Ovary (tissue), 3 donors: Measurements from ENCODE around the gene ACVR1C.

Experiments used
- CTCF ChIP-seq, 3 donors: fragments of 450-650 bp in 2 of 3; fragments of 200-600 bp in 1 of 3; IDR thresholded peaks; one replicate each; pipeline versions ENCODE4 v1.5.1 to v1.8.0; 2016 to 2022; ENCODE audit warnings: antibody characterized with exemption in 3 of 3, mild to moderate bottlenecking in 1 of 3
- EP300 ChIP-seq: sonication (generic); formaldehyde crosslinking; IDR thresholded peaks from one replicate; pipeline ENCODE4 v1.6.1; 2017; ENCODE audit warnings: antibody characterized with exemption
- donor health status: DM: no; HTN: no; CAD: no.

DNA sequence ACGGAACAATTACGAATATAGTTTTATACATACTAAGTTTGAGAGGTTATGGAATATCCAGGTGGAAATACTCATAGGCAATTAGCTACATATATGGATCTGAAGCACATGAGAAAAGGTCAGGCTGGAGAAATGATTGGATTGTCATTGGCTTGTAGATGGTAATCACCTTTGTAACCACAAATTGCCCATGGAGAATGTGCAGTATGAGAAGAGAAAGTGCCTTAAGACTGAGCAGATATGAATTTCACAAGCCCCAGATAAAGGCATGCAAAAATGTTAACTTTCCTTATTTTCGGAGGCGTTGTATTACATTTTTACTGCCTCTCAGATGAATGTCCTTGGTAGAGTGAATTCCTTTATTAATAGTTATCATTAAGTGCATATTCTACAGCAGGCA is 33.1 kb upstream of the ACVR1C start:
- TF ChIP-seq CTCF (IDR thresholded peaks at IDR 0.05) (no peak), EP300 (no peak)
